ENCODE results near the gene PTPRN2.

DNA sequence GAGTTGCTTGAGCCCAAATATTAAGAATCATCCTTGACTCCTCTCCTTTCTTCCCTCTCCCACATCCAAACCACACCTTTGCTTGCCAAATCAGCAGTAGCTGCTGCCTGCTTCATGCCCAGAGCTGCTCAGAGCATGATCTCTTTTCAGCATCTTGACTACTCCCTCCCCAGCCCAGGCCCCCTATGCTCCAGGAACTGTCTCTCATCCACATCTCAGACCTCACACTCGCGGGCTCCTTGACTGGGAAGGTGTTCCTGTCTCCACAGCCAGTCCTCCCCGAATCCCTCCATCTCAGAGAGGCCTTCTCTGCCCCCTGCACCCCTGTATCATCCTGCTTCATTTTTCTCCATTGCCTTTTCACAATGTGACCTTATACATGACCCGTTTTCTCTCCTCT is 1093.8 kb downstream of the PTPRN2 start:
- no peak for TF ChIP-seq POLR2AphosphoS5 (IDR thresholded peaks at IDR 0.05)
- no peak for TF ChIP-seq POLR2A (IDR thresholded peaks at IDR 0.05)
- no peak for TF ChIP-seq CTCF (IDR thresholded peaks at IDR 0.05)
